GM12891 (cell line): Measurements from ENCODE around the gene EGFLAM.

Experiments used
- POLR2A ChIP-seq: IDR thresholded peaks from 2 replicates; pipeline ENCODE4 v1.6.1; 2011; ENCODE audit warnings: low read depth, low read length, control low read depth
- POLR2AphosphoS5 ChIP-seq: IDR thresholded peaks from 2 replicates; pipeline ENCODE4 v1.6.1; 2011; ENCODE audit warnings: low read depth, low read length, control low read depth

DNA sequence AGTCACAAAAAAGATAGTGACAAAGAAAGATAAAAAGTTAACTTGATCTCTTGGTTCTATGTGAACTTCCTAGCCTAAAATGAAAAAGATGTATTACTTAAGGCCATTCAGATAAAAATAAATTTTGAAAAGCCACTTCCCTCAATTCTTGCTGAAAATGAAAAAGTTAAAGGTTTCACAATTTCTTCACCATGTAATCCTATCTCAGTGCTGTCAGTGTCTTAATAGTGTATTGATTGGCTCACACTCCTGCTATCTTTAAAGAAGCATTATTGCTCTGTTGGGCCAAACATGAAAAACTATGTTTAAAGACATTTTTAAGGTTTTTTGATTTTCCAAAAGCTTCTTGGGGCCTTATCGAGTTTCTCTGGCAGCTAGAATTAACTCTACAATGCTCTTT lies 18.1 kb upstream of the EGFLAM start:
- TF ChIP-seq POLR2A (no peak), POLR2AphosphoS5 (no peak)
